ENCODE results near the gene LHX4. TPM values are rescaled to one million over a fixed set of nuclear protein-coding genes. Genes with fewer than 3 reads are reported as not detected.

The LHX4 gene
- polyA plus RNA-seq, 12 donors, result 0.77 to 4.0 (median 1.5) TPM; not detected in 1

DNA sequence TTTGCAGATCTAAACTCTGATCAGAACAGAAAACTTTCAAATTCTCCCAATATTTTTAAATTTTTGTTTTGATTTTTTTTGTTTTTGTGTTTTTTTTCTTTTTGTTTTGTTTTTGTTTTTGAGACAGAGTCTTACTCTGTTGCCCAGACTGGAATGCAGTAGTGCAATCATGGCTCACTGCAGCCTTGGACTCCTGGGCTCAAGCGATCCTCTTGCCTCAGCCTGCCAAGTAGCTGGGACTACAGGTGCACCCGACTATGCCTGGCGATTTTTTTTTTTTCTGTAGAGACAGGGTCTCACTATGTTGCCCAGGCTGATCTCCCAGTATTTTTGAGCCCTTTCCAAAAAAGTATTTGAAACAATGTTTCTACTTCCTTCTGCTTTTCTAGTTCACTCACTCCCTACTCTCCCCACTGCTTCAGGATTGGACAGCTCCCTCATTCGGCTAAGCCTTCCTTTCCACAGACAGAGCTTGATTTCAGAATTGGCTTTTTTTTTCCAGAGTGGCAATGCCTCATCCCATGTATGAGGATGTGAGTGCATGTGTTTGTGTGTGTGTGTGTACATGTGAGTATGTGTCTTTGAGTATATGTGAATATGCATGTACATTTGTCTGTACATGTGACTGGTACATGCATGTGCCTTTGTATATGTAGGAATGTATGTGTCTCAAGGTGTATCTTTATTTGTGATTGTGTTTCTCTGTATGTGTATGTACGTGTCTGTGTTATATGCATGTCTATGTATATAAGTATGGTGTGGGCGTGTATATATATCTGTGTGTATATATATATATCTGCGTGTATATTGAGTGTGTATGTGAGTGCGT, 11.9 kb downstream of the LHX4 start:
- DNase-seq, result no peak

DNA sequence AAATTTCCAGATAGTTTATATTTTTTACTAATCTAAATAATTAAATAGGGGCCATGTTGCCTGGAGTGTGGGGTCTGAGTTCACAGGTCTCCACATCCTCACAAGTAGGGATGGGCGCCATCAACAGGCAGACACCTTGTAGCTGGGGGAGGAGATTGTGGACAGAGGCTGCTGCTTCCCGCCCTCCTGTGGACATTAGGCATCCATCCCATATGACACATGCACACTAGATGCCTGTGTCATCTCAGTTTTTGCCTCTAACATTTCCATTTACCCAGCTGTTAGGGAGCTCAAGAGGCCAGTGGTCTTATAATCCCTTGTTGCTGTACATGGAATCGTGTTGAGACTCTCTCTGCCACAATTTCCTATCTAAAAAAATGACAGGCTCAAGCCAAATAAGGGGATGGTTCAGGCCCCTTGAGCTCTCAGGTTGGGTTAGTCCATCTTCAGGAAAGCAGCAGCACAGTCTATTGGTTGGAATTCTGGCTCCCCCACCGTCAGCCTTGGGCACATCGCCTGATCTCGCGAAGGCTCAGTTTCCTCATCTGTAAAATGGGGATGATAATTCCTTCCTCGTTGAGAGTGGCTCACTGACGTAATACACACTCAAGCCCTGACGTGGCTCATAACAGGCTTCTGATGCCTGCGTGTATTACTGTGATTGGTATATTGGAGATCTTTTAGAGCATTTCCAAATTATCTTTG, 13.6 kb downstream of the LHX4 start:
- no peak for DNase-seq

GRCh38 chr1:180244840-180245239, 14.8 kb downstream of the LHX4 start:
- no peak for DNase-seq

GRCh38 chr1:180246579-180246978, 16.5 kb downstream of the LHX4 start:
- no peak for DNase-seq

DNA sequence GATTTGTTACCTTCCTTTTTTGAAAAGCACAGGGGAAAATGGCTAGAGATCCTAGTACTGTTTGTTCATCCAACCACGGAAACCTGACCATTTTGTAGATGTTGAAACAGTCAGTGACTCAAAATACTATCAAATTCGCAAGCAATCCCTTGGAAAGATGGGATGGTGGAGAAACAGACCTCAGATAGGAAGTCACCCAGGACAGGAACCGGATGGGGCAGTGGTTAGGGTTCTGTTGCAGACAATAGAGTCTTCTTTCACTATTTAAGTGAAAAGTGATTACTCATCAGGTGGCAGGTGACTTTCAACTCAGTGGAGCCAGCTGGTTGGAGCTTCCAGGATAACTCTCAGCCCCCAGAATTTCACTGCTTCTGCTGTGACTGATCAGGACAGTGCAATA, 17.0 kb downstream of the LHX4 start:
- no peak for DNase-seq

GRCh38 chr1:180247580-180247979, 17.5 kb downstream of the LHX4 start:
- DNase-seq, result no peak

- DNase-seq, result no peak
These were observed 18.1 kb downstream of the LHX4 start for GRCh38 chr1:180248176-180248575.

DNA sequence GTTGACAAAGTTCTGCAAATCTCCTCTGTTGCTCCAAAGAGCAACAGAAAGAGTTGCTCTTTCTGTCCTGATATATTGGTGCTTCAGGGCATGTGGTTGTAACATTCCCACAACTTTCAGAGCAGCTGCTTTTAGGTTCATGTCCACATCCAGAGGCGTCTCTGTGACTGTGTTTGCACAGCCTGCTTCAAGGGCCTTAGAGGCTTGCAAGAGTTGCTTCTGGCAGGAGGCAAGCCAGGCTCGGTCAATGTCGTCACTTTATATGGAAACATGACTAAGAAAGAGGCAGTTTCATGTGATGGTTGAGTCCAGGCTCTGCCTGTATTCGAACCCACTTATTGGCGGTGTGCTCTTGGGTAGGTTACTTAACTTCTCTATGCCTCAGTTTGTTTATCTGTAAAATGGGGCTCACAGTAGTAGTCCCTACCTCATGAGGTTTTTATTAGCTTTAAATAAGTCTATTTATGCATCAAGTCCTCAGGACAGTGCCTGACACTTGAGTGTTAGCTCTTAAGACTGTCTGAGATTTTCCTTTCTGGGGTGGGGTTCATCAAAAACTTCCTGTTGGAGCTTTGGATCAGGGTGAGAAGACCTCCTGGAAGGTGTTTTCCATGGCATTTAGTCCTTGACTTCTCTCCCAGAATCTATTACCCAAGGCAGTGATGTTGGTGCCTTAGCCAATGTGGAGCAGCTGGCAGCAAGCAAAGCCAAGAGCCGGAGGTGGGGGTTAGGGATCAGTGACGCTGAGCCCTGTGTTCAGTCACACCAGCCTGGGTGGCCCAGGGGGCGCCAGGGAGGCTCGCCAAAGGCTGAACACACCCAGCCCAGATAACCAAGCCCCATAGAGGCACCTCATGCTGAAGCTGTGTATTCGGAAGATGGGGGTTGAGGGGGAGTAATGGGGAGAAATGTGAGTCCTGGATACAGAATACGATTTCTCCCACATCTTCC, 18.9 kb downstream of the LHX4 start:
- DNase-seq, result no peak

DNA sequence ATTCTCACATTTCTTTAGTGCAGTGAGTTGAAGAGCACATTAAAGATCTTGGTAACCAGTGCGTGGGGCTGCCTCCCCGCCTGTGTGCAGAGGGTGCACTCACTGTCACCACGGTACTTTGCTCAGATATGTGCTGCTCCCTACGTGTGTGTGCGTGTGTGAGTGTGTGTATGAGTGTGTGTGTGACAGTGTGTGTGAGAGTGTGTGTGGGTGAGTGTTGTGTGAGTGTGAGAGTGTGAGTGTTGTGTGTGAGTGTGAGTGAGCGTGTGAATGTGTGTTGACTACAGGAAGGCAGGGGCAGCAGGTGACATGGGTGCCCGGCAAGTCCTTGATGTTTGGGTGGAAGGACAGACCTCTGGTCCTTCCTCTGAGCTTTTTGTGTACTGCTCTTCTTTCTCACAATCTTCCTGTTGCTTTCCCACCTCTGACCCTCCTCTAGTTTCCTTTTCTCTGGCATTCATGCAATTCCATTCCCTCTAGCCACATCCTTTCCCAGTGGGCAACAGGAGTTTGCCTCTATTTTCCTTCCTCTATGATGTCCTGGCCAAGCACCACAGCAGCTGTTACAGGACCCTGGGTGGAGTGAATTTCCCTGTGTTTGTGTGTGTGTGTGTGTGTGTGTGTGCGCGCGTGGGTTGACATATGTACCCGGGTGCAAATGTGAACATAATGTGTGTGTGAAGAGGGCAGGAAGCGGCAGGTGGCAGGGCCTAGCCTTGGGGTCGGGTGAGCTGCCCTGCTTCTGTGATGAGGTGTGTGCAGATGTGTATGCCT, 19.8 kb downstream of the LHX4 start:
- no peak for DNase-seq

DNA sequence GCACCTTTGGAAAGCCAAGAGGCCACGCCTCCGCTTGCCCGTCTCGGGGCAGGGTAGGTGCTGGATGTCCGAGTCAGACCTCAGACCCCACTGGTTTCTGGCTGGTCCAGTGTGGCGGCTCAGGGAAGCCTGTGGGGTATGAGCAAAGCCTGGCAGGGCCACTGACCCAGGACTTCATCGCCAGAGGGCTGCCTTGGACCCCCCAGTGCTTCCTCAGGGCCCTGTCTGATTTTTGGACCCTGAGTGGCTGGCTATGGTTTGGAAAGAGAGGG, 20.4 kb downstream of the LHX4 start:
- DNase-seq, result no peak

DNA sequence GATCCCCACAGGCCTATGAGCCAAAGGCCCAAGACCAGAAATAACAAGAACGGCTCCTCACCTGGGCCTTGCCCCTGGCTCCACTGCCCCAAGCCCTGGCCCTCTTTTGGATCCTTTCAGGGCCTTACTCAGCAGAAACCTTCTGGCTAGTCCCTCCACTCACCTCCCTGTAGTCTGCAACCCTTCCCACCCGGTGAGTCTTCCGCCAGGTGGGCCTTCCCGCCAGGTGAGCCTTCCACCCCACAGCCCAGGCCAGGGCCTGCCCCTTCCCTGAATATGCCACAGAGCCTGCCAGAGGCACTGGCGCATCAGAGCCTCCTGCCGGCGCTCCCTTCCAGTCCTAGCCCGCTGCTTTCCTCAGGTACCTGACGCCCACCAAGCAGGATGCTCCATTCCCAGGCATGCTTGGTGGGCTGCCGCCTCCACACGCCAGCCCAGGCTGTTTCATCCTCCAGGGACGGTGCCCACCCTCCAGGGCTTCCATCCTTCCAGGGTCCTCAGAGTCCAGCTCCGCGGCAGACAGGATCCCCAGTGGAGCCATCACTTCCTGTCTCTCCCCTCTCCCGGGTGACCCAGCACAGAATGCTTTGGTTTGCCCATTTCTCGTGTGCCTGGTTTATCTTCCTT, 20.9 kb downstream of the LHX4 start:
- DNase-seq, result no peak

DNA sequence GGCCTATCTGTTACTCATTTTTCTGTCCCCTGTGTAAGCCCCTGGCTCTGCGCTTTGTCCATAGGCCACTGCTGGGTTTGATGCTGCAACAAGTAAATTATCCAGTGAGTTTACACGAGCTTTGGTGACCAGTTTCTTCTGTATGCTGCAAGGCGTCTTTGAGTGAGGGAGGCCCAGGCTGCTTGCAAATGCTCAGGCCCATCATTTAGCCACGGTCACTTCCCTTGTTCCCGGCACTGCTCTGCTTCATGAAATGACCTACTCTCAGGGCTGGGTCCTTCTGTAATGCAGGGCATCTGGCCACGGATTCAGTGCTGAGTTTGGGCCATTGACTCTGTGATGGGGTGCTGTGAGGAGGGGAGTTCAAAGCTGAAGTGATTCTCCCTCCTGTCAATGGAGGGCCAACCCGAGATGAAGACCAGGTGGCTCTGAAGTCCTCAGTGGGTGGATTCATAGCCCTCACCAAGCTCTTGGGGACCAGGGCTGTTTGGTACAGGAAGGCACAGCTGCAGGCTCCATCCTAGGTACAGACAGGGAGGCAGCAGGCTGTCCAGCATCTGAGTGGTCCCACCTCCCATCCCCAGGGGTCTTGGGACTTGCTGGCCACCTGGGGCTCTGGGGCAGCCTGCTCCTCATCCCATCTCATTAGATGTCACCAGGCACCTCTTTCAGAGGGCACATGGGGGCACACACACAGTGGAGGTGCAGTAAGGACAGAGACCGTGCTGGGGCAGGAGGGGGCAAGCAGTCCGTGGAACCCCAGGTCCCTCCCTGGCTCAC, 21.7 kb downstream of the LHX4 start:
- DNase-seq, result no peak

DNA sequence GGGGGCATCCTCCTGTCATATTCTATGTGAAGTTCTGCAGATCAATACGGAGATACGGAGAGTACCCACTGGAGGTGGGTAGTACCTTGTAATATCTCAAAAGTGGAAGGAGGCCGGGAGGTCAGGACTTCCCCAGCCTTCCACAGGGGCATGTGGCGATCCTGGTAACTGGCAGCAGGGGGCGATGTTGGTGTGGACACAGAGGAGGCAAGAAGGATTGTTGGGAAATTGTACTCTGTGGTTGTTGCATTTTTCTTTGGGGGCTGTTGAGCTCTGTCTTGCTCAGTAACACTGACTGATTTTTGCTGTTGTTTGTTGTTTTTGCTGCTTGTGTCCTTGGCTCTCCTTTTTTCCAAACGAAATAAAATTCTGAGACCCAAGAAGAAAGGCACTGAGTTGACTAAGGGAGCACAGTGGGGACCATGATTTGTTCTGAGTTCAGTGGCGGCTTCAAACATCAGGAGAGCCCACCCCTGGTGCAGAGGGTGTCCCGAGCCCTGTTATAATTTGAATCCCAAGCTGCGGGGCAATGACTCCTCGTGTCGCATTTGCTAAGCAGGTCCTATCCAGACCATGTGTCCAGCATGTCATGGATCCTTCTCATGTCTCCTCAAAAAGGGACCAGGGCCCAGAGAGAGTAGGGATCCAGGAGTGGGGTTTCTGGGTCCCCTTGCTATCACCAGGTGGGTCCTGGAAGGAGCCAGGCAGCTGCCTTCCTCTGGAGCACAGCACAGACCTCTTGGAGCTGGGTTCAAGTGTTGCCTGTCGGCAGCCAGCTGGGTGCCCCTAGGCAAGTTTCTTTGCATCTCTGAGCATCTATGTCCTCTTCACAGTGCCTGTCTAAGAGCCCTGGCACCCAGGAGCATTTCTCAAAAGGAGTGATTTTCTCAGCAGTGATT, 22.8 kb downstream of the LHX4 start:
- DNase-seq, result no peak

- DNase-seq, result no peak
These were observed 23.8 kb downstream of the LHX4 start for GRCh38 chr1:180253585-180254495.

DNA sequence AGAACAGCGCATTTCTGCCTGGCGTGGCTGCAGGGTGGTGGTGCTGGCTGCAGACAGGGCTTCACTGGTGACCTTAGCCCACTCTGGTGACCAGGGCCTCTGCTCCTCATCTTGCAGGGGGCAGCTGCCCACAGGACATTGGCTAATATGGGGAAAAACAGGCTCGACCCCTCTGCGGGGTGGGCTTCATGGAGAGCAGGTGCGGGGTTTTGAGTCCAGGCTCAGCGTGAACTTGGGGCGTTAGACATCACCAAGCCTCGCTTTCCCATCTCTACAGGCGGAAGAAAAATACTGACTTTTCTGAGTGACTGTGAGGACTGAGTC, 24.4 kb downstream of the LHX4 start:
- DNase-seq, result no peak

- no peak for DNase-seq
These were observed 24.8 kb downstream of the LHX4 start for GRCh38 chr1:180254854-180255253.

- DNase-seq, result no peak
These were observed 25.7 kb downstream of the LHX4 start for GRCh38 chr1:180255536-180256340.
